Ishikawa (cell line): ENCODE data around the gene CHRNB1.

ENCODE experiments used
- CEBPB ChIP-seq: IDR thresholded peaks from 2 replicates; pipeline ENCODE4 v1.6.1; 2012
- CREB1 ChIP-seq: IDR thresholded peaks from 2 replicates; pipeline ENCODE4 v1.6.1; 2012; ENCODE audit warnings: low read depth
- EGR1 ChIP-seq: IDR thresholded peaks from 2 replicates; pipeline ENCODE4 v1.6.1; 2012
- EP300 ChIP-seq: IDR thresholded peaks from 2 replicates; pipeline ENCODE4 v1.6.1; 2012; ENCODE audit warnings: borderline replicate concordance
- FOXM1 ChIP-seq: IDR thresholded peaks from 2 replicates; pipeline ENCODE4 v1.6.1; 2012; ENCODE audit warnings: low read depth, borderline replicate concordance
- MAX ChIP-seq: IDR thresholded peaks from 2 replicates; pipeline ENCODE4 v1.6.1; 2012
- NFIC ChIP-seq: IDR thresholded peaks from 2 replicates; pipeline ENCODE4 v1.6.1; 2012
- RAD21 ChIP-seq: IDR thresholded peaks from 2 replicates; pipeline ENCODE4 v1.6.1; 2012; ENCODE audit warnings: low read depth
- TAF1 ChIP-seq: IDR thresholded peaks from 2 replicates; pipeline ENCODE4 v1.6.1; 2012; ENCODE audit warnings: low read depth, mild to moderate bottlenecking
- TCF12 ChIP-seq: IDR thresholded peaks from 2 replicates; pipeline ENCODE4 v1.6.1; 2012; ENCODE audit warnings: low read depth
- TEAD4 ChIP-seq: IDR thresholded peaks from 2 replicates; pipeline ENCODE4 v1.6.1; 2012
- USF1 ChIP-seq: IDR thresholded peaks from 2 replicates; pipeline ENCODE4 v1.6.1; 2012
- YY1 ChIP-seq: IDR thresholded peaks from 2 replicates; pipeline ENCODE4 v1.6.1; 2012; ENCODE audit warnings: low read depth
- ZBTB7A ChIP-seq: IDR thresholded peaks from 2 replicates; pipeline ENCODE4 v1.6.1; 2012; ENCODE audit warnings: low read depth
- TF ChIP-seq, protein P1 (sequence below): IDR thresholded peaks from 2 replicates; pipeline ENCODE4 v1.6.1; 2012; ENCODE audit warnings: low read depth, mild to moderate bottlenecking

Gene CHRNB1

DNA sequence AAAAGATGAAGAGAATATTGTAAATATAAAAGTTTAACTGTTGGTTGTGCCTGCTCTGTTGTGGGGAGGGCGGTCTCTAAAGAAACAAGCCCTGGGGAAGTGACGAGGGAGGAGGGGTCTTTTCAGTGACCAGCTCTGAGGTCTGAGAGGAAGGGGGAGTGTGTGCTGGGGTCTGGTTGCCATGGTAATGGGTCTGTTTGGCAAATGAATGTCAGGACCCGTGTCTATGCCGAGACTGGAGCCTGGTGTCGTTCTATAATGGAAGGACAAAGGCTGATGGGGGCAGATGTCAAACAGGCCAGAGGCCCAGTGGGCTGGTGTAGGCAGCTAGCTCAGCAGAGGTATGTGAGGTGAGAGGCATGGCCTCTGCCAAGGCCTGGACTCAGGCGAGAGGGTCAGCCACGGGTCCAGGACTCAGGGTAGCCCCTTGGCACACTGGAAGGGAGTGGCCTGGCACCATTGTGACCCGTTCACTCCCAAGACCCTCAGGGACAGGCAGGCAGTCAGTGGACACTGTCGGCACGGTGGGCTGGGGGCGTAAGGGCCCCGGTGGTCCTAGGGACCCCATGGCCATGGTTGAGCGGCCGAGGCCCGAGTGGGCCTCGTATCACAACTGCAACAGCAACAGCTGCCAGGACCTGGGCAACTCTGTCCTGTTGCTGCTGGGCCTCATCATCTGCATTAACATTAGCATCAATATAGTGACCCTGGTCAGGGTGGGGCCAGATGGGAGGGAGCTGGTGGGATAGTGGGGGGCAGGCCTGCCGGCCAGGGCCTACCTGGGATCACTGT is 24.8 kb upstream of the CHRNB1 start, which contains the start of gene SPEM1:
SPEM1 (plus strand) TSS at position 506 of the 792 bp plus-strand sequence; CDS start at position 567, 61 bp downstream.
- no peak for TF ChIP-seq USF1
- TF ChIP-seq FOXM1 = no peak
- no peak for TF ChIP-seq EGR1
- no peak for TF ChIP-seq NFIC
- no peak for TF ChIP-seq EP300
- TF ChIP-seq ZBTB7A = no peak
- TF ChIP-seq YY1 = no peak
- TF ChIP-seq, protein P1, sequence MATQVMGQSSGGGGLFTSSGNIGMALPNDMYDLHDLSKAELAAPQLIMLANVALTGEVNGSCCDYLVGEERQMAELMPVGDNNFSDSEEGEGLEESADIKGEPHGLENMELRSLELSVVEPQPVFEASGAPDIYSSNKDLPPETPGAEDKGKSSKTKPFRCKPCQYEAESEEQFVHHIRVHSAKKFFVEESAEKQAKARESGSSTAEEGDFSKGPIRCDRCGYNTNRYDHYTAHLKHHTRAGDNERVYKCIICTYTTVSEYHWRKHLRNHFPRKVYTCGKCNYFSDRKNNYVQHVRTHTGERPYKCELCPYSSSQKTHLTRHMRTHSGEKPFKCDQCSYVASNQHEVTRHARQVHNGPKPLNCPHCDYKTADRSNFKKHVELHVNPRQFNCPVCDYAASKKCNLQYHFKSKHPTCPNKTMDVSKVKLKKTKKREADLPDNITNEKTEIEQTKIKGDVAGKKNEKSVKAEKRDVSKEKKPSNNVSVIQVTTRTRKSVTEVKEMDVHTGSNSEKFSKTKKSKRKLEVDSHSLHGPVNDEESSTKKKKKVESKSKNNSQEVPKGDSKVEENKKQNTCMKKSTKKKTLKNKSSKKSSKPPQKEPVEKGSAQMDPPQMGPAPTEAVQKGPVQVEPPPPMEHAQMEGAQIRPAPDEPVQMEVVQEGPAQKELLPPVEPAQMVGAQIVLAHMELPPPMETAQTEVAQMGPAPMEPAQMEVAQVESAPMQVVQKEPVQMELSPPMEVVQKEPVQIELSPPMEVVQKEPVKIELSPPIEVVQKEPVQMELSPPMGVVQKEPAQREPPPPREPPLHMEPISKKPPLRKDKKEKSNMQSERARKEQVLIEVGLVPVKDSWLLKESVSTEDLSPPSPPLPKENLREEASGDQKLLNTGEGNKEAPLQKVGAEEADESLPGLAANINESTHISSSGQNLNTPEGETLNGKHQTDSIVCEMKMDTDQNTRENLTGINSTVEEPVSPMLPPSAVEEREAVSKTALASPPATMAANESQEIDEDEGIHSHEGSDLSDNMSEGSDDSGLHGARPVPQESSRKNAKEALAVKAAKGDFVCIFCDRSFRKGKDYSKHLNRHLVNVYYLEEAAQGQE = no peak
- no peak for TF ChIP-seq TCF12

DNA sequence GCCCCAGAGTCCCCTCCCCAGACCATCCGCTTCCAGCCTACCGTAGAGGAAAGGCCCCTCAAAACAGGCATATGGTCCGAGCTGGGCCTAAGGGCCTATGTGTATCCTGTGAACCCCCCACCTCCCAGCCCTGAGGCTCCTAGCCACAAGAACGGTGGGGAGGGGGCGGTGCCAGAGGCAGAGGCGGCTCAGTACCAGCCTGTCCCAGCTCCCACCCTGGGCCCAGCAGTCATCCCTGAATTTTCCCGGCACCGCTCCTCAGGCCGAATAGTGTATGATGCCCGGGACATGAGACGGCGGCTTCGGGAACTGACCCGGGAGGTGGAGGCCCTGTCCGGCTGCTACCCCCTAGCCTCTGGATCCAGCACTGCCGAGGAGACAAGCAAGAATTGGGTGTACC is 23.7 kb upstream of the CHRNB1 start:
- TF ChIP-seq MAX = no peak
- TF ChIP-seq NFIC = no peak
- no peak for TF ChIP-seq USF1
- TF ChIP-seq CEBPB = no peak
- TF ChIP-seq ZBTB7A = no peak
- no peak for TF ChIP-seq TCF12
- TF ChIP-seq TAF1 = no peak

GRCh38 chr17:7423679-7424078 is 21.2 kb upstream of the CHRNB1 start:
- no peak for TF ChIP-seq TCF12
- TF ChIP-seq ZBTB7A = no peak
- no peak for TF ChIP-seq MAX
- TF ChIP-seq EGR1 = no peak
- no peak for TF ChIP-seq YY1
- TF ChIP-seq NFIC = no peak
- no peak for TF ChIP-seq FOXM1

DNA sequence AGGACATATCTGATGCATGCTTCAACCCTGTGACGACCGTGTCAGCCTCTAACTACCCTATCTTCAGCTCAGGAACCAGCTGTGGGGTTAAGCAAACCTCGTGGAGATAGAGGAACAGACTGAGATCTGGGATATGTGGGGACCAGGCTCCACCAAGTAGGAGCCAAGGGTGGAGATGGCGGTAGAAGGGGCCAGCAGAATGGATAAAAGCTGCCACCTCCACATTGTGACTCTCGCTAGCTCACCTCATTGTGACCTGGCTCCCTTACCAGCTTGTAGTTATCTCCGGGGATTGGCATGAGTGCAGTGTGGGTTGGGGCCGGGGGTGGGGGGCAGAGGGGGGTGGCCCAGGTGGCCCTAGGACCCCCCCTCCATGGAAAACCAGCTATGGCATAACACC is 19.5 kb upstream of the CHRNB1 start, which contains the start of gene SPEM2:
SPEM2 (plus strand) TSS at position 301 of the 400 bp plus-strand sequence; CDS start at position 374, 73 bp downstream.
- TF ChIP-seq, protein P1 = no peak
- TF ChIP-seq TCF12 (no peak), TEAD4 (no peak), USF1 (no peak), TAF1 (no peak), EGR1 (no peak), YY1 (no peak), MAX (no peak), EP300 (no peak), FOXM1 (no peak), NFIC (no peak), CREB1 (no peak), CEBPB (no peak), RAD21 (no peak)

DNA sequence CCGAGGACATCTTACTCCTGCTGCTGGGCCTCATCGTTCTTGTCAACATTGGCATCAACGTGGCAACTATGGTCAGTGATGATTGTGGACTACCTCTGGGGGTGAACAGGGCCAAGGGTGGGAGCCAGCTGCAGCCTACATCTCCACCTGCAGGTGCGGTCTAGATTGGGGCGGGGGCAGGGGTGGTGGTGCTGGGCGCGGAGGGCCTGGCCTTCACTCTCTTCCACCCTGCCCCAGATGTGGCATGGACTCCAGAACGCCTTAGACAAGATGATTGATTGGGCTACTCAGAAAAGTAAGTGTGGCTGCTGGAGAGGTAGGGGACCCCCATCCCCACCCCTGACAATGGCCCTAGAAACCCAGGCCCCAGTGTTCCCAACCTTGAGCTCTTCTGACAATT is 19.1 kb upstream of the CHRNB1 start:
- TF ChIP-seq FOXM1 (no peak), CREB1 (no peak), TCF12 (no peak)
